ENCODE results near the gene C5orf58.
"Not testable (repeated sequence)": the region's sequence is repeated elsewhere in the genome, so short reads cannot be mapped to it uniquely, and the experiment has no call there.

C5orf58 gene

DNA sequence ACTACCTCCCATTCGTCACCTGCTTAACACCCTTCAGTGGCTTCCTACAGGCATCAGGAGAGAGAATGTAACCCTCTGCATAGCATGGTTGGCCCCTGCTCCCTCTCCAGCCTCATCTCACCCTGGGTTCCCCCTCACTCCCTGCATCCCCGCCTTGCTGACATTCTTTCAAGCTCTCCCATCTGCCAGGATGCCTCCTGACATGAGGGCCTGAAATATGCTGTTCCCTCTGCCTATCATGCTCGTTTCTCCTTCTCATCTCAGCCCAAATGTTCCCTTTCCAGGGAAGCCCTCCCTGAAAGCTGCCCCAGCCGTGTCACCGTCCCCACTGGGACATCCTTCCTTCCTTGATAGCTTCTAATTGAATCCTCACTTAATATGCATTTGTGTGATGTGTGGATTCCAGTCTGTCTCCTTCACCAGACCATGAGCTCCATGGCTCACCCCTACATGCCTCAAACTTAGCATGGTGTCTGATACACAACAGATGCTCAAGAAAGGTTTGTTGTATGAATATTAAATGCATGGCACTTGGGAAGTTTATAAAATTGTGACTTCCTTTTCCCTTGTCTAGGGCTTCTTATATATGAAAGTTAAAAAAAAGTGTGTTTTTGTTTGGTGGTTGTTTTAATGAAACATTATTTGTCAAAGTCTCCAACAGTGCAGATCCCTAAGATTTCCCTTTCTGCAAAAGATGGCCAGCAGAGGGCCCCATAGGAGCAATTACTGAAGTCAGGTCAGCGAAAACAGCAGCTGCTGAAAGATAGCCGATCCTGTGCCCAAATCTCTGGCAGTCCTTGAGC, 7.3 kb upstream of the C5orf58 start:
- no peaks in the 10 kb centered on the region for H3K27me3 ChIP-seq (ENCODE audit: control insufficient read depth, insufficient read depth, low read length)
- no peak overlapping the region for H3K9ac ChIP-seq (ENCODE audit: low read length)
- H3K27ac ChIP-seq (ENCODE audit: low read length), result no peak overlapping the region
- peaks cover 12% of the 10 kb centered on the region for H3K4me1 ChIP-seq (ENCODE audit: control insufficient read depth, low read depth, low read length)
- H3K9me3 ChIP-seq (ENCODE audit: control insufficient read depth, low read depth, low read length), result no peaks in the 10 kb centered on the region
- H3K4me3 ChIP-seq (ENCODE audit: low read length), result no peak overlapping the region
- no peaks in the 10 kb centered on the region for H3K36me3 ChIP-seq (ENCODE audit: control insufficient read depth, low read depth, low read length)

DNA sequence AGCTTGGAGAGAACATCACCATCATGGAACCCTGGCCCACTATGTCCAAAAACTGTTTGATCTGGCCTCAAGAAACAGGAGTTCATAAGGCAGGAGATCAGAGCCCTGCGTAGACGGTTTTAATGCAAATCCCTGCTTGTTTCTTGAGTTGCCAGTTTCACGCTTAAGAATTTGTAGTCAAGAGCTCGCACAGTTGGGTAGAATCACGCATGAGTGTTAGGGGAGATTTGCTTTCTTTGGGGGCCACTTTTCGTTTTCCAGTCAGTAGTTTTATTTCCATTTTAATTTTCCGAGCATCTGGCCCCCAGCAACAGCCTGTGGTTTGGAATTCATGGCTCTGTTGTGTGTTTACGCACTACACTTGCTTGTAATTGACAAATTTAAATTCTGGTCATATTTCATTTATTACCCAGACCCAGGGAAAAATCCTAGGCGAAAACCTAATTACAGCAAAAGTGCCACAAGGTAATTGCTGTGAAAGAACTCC, 6.6 kb upstream of the C5orf58 start:
- Histone ChIP-seq H3K9ac (ENCODE audit: low read length) (no peak overlapping the region), H3K9me3 (ENCODE audit: control insufficient read depth, low read depth, low read length) (no peaks in the 10 kb centered on the region), H3K27ac (ENCODE audit: low read length) (no peak overlapping the region), H3K4me1 (ENCODE audit: control insufficient read depth, low read depth, low read length) (peaks cover 6% of the 10 kb centered on the region), H3K36me3 (ENCODE audit: control insufficient read depth, low read depth, low read length) (no peaks in the 10 kb centered on the region), H3K4me3 (ENCODE audit: low read length) (no peak overlapping the region), H3K27me3 (ENCODE audit: control insufficient read depth, insufficient read depth, low read length) (no peaks in the 10 kb centered on the region)

DNA sequence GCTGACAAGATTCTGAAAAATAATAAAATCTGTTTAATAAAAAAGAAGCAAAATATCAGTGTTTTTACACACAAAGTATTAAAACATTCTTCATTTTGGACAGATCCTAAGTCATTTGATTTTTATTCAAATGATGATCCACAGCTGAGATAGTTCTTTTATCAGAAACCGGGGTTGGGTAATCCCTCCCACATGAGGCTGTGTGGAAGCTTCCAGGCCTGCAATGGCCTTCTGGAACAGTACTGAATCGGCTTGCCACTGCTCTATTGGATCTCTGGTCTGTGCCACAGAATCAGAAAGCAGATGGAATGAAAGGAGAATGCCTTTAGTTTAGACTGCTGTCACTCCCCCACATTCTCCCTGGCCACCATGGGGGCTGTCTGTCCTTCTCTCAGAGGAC, 6.1 kb upstream of the C5orf58 start:
- no peak overlapping the region for H3K27ac ChIP-seq (ENCODE audit: low read length)
- no peaks in the 10 kb centered on the region for H3K27me3 ChIP-seq (ENCODE audit: control insufficient read depth, insufficient read depth, low read length)
- H3K4me3 ChIP-seq (ENCODE audit: low read length), result no peak overlapping the region
- no peak overlapping the region for H3K9ac ChIP-seq (ENCODE audit: low read length)
- no peaks in the 10 kb centered on the region for H3K36me3 ChIP-seq (ENCODE audit: control insufficient read depth, low read depth, low read length)
- no peaks in the 10 kb centered on the region for H3K9me3 ChIP-seq (ENCODE audit: control insufficient read depth, low read depth, low read length)
- H3K4me1 ChIP-seq (ENCODE audit: control insufficient read depth, low read depth, low read length), result peaks cover 1% of the 10 kb centered on the region

DNA sequence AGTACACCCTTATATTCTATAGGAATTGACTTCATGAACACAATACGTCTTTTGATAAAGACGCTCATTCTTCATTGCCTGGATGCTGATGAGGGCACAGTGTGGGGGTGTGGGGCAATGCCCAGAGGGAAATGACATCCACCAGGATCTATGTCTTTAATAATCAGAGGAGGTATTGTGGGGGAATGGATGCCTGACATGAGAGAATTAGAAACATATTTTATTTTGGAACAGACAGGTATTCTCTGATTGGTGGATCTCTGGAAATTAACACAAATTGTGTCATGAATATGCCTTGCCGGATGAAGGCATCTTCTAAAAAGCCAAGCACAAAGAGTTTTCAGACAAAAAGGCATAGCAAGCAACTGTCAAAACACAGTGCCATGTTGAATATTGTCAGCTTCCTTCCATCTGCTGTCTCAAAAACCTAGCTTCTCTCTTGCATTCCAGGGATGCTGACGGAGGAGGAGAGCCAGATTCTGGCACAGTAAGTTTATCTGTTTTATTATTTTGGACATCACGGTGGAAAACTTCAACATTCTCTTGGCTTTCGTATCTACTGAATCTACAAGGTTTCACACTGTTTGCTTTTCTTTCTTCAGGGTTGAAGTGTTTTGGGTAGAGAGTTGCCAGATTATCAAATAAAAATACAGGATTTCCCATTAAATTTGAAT, 3.9 kb upstream of the C5orf58 start:
- H3K4me1 ChIP-seq (ENCODE audit: control insufficient read depth, low read depth, low read length), result no peaks in the 10 kb centered on the region
- no peaks in the 10 kb centered on the region for H3K27me3 ChIP-seq (ENCODE audit: control insufficient read depth, insufficient read depth, low read length)

DNA sequence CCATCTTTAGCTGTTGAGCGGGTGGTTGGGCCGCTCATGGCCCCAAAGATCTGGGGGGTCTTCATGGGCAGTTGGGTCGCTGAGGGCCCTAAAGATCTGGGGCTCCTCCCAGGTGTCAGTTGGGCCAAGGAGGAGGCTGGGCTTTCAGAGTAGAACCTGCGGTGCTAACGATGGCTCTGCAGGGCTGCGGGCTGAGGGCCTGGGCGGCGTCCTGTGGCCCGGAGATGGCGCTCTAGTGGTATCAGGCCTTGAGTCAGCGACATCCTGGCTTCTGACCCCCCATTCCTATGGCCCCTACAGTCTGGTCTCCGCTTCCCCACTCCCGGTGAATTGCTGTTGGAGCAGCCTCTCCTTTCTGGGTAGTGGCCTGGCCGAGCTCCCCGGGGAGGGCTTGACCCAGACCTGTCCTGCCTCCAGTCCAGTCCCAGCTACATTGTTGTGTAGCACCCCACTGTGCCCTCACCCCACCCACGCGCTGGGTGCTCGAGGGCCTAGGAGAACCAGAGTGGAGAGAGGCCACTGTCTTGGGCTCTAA, 640 bp downstream of the C5orf58 start:
- Histone ChIP-seq H3K4me3 (ENCODE audit: low read length) (no peak overlapping the region), H3K4me1 (ENCODE audit: control insufficient read depth, low read depth, low read length) (no peaks in the 10 kb centered on the region), H3K27ac (ENCODE audit: low read length) (no peak overlapping the region), H3K9me3 (ENCODE audit: control insufficient read depth, low read depth, low read length) (no peaks in the 10 kb centered on the region), H3K9ac (ENCODE audit: low read length) (no peak overlapping the region), H3K27me3 (ENCODE audit: control insufficient read depth, insufficient read depth, low read length) (no peaks in the 10 kb centered on the region), H3K36me3 (ENCODE audit: control insufficient read depth, low read depth, low read length) (no peaks in the 10 kb centered on the region)

More for the DNA sequence above, 3.9 kb upstream of the C5orf58 start:
- Histone ChIP-seq H3K4me3 (ENCODE audit: low read length) (no peak overlapping the region), H3K27ac (ENCODE audit: low read length) (no peak overlapping the region), H3K36me3 (ENCODE audit: control insufficient read depth, low read depth, low read length) (no peaks in the 10 kb centered on the region), H3K9me3 (ENCODE audit: control insufficient read depth, low read depth, low read length) (no peaks in the 10 kb centered on the region), H3K9ac (ENCODE audit: low read length) (no peak overlapping the region)

DNA sequence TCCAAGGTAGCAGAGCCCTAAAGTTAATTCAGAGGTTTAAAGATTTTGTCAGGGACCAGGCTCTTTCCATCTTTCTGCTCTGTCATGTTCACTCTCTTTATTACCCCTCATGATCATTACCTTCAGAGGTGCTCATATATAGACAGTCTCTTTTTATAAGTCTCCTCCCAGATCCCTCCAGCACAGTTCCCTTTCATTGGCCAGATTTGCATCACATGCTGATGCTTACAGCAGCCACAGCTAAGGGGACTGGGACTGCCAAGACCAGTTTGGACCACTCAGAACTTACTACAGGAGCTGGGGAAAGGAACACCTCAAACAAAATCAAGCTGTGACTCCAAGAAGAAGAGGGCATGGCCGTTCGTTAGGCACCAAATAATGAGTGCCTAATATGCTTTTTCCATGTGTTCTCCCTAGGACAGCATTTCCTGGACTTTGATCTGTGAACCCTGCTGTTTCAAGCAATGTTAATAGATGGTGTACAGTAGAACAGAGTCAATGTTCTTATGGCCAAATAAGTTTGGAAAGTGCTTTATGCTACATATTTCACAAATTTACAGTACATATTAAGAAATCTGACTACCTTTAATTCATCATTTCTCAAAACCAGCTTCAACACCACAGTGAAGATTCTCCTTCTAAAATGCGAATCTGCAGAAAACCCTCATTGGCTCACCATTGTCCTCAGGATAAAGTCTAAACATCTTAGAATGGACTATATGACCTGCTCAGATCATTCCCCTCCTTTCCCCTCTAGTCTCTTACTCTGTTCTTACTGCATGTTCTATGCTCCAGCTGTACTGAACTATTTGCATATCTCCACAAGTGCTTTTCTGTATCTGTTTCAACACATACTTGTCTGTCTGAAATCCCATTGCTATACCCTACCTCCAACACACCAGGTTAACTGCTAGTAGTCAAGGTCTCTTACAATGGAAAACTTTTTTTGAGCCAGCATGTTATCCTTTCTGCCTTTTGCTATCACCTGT, 3.4 kb downstream of the C5orf58 start:
- Histone ChIP-seq H3K4me1 (ENCODE audit: control insufficient read depth, low read depth, low read length) (no peaks in the 10 kb centered on the region), H3K36me3 (ENCODE audit: control insufficient read depth, low read depth, low read length) (no peaks in the 10 kb centered on the region), H3K27ac (ENCODE audit: low read length) (no peak overlapping the region), H3K4me3 (ENCODE audit: low read length) (no peak overlapping the region), H3K9ac (ENCODE audit: low read length) (no peak overlapping the region), H3K9me3 (ENCODE audit: control insufficient read depth, low read depth, low read length) (no peaks in the 10 kb centered on the region), H3K27me3 (ENCODE audit: control insufficient read depth, insufficient read depth, low read length) (no peaks in the 10 kb centered on the region)

- Histone ChIP-seq H3K4me1 (ENCODE audit: control insufficient read depth, low read depth, low read length) (no peaks in the 10 kb centered on the region), H3K36me3 (ENCODE audit: control insufficient read depth, low read depth, low read length) (no peaks in the 10 kb centered on the region), H3K4me3 (ENCODE audit: low read length) (no peak overlapping the region), H3K9me3 (ENCODE audit: control insufficient read depth, low read depth, low read length) (no peaks in the 10 kb centered on the region), H3K27me3 (ENCODE audit: control insufficient read depth, insufficient read depth, low read length) (no peaks in the 10 kb centered on the region), H3K27ac (ENCODE audit: low read length) (no peak overlapping the region), H3K9ac (ENCODE audit: low read length) (no peak overlapping the region)
Measured at GRCh38 chr5:170238456-170239196, 5.8 kb downstream of the C5orf58 start.

GRCh38 chr5:170245436-170245835, 12.7 kb downstream of the C5orf58 start:
- H3K27me3 ChIP-seq (ENCODE audit: control insufficient read depth, insufficient read depth, low read length); H3K36me3 ChIP-seq (ENCODE audit: control insufficient read depth, low read depth, low read length); H3K27ac ChIP-seq (ENCODE audit: low read length); H3K4me1 ChIP-seq (ENCODE audit: control insufficient read depth, low read depth, low read length); H3K9me3 ChIP-seq (ENCODE audit: control insufficient read depth, low read depth, low read length): not testable (repeated sequence)
- Histone ChIP-seq H3K9ac (ENCODE audit: low read length) (peak overlapping the region; percentile 48), H3K4me3 (ENCODE audit: low read length) (peak overlapping the region; percentile 58)

- no peaks in the 10 kb centered on the region for H3K9me3 ChIP-seq (ENCODE audit: control insufficient read depth, low read depth, low read length)
- no peaks in the 10 kb centered on the region for H3K36me3 ChIP-seq (ENCODE audit: control insufficient read depth, low read depth, low read length)
- H3K4me3 ChIP-seq (ENCODE audit: low read length), result peak overlapping the region; percentile 58
- H3K9ac ChIP-seq (ENCODE audit: low read length), result no peak overlapping the region
- H3K27ac ChIP-seq (ENCODE audit: low read length), result no peak overlapping the region
- peaks cover 8% of the 10 kb centered on the region for H3K4me1 ChIP-seq (ENCODE audit: control insufficient read depth, low read depth, low read length)
- H3K27me3 ChIP-seq (ENCODE audit: control insufficient read depth, insufficient read depth, low read length), result no peaks in the 10 kb centered on the region
Measured at GRCh38 chr5:170246126-170246870, 13.5 kb downstream of the C5orf58 start.

DNA sequence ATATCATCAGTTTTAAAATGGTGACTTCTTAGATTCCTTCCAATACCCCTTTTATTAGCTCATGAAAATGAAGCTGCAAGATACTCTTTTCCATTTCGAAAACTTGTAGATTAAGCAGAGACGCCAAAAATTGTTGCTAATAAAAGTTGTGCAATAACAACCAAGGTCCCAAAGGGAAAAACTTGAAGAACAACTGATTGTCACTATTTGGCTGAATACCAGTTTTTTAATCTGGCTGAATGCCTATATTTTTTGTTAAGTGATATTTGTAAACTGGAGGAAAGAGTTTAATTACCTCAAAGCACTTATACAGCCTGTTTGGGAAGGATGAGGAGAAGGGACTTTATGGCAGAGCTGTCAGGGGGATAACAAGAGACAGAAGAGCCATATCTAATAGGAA, 14.6 kb downstream of the C5orf58 start:
- no peak overlapping the region for H3K27ac ChIP-seq (ENCODE audit: low read length)
- no peaks in the 10 kb centered on the region for H3K9me3 ChIP-seq (ENCODE audit: control insufficient read depth, low read depth, low read length)
- H3K27me3 ChIP-seq (ENCODE audit: control insufficient read depth, insufficient read depth, low read length), result no peaks in the 10 kb centered on the region
- peaks cover 17% of the 10 kb centered on the region for H3K4me1 ChIP-seq (ENCODE audit: control insufficient read depth, low read depth, low read length)
- no peak overlapping the region for H3K9ac ChIP-seq (ENCODE audit: low read length)
- no peaks in the 10 kb centered on the region for H3K36me3 ChIP-seq (ENCODE audit: control insufficient read depth, low read depth, low read length)
- H3K4me3 ChIP-seq (ENCODE audit: low read length), result no peak overlapping the region

All from iPS-18a (cell line).